Measurements from ENCODE around the gene OR10Z1. TPM values are rescaled to one million over a fixed set of nuclear protein-coding genes. Genes with fewer than 3 reads are reported as not detected.

Gene OR10Z1
- total RNA-seq, 1 experiment from 2014 or later: not detected

DNA sequence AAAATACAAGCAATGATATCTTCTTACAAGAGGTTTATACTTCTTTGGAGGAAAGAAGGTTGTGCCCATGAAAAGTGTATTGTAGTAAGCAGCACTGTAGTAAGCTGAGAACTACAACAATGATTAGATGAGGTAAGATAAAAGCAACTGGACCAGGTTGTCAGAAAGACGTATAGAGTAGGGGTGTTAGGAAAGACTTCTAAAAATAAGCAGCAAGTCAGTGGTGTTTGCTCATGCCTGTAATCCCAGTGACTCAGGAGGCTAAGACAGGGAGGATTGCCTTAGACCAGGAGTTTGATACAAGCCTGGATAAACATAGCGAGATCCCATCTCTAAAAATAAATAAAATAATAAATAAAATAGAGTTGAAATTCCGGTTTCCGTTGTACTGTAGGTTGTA is 21.1 kb upstream of the OR10Z1 start:
- H3K27ac Mint-ChIP-seq (ENCODE audit: low read depth, unreplicated experiment): no peak overlapping the region
- TF ChIP-seq, protein P1, sequence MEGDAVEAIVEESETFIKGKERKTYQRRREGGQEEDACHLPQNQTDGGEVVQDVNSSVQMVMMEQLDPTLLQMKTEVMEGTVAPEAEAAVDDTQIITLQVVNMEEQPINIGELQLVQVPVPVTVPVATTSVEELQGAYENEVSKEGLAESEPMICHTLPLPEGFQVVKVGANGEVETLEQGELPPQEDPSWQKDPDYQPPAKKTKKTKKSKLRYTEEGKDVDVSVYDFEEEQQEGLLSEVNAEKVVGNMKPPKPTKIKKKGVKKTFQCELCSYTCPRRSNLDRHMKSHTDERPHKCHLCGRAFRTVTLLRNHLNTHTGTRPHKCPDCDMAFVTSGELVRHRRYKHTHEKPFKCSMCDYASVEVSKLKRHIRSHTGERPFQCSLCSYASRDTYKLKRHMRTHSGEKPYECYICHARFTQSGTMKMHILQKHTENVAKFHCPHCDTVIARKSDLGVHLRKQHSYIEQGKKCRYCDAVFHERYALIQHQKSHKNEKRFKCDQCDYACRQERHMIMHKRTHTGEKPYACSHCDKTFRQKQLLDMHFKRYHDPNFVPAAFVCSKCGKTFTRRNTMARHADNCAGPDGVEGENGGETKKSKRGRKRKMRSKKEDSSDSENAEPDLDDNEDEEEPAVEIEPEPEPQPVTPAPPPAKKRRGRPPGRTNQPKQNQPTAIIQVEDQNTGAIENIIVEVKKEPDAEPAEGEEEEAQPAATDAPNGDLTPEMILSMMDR (IDR thresholded peaks at IDR 0.05; ENCODE audit: unreplicated experiment): no peak
- intact Hi-C loops (cut with micrococcal nuclease): no loop called here
- peaks cover 47% of the 10 kb centered on the region for H3K27me3 Mint-ChIP-seq (ENCODE audit: insufficient read depth, unreplicated experiment)
- BruUV-seq (replicated peaks): no TSS peak
- peaks cover 2% of the 10 kb centered on the region for H3K9me3 Mint-ChIP-seq (ENCODE audit: unreplicated experiment)
- ChIA-PET CTCF (no interaction called here), POLR2A (no interaction called here)
- peak; percentile 8 for DNase-seq (ENCODE audit: unreplicated experiment)
- H3K4me3 Mint-ChIP-seq (ENCODE audit: unreplicated experiment): no peak overlapping the region
- no peaks in the 10 kb centered on the region for H3K36me3 Mint-ChIP-seq (ENCODE audit: insufficient read depth, unreplicated experiment)
- H3K4me1 Mint-ChIP-seq (ENCODE audit: insufficient read depth, unreplicated experiment): no peaks in the 10 kb centered on the region

DNA sequence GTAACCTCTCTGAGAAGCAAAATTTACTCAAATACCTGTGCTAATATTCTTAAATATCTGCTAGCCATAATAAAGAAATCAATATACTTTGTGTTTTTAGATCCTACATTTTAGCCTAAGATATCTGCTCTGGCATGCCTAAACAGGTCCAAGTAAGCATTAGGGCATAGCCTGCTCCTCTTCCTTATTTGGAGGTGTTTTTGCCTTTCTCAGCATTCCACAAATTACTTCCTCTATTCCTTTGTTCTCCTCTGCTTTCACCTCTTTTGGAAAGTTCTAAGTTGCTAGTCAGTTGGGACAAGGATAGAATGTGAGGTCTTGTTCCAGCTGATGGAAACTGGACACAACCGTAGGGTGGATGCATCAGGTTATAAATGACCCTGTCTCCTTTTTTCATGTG is 18.1 kb upstream of the OR10Z1 start:
- Mint-ChIP-seq H3K27ac (ENCODE audit: low read depth, unreplicated experiment) (no peak overlapping the region), H3K4me1 (ENCODE audit: insufficient read depth, unreplicated experiment) (no peaks in the 10 kb centered on the region), H3K27me3 (ENCODE audit: insufficient read depth, unreplicated experiment) (peaks cover 61% of the 10 kb centered on the region), H3K36me3 (ENCODE audit: insufficient read depth, unreplicated experiment) (no peaks in the 10 kb centered on the region), H3K4me3 (ENCODE audit: unreplicated experiment) (no peak overlapping the region), H3K9me3 (ENCODE audit: unreplicated experiment) (peaks cover 6% of the 10 kb centered on the region)
- intact Hi-C loops (cut with micrococcal nuclease): no loop called here
- POLR2A ChIA-PET: no interaction called here
- CTCF ChIA-PET: no interaction called here
- TF ChIP-seq, protein P1 (IDR thresholded peaks at IDR 0.05; ENCODE audit: unreplicated experiment): no peak
- no peak for DNase-seq (ENCODE audit: unreplicated experiment)
- no TSS peak for BruUV-seq (replicated peaks)

DNA sequence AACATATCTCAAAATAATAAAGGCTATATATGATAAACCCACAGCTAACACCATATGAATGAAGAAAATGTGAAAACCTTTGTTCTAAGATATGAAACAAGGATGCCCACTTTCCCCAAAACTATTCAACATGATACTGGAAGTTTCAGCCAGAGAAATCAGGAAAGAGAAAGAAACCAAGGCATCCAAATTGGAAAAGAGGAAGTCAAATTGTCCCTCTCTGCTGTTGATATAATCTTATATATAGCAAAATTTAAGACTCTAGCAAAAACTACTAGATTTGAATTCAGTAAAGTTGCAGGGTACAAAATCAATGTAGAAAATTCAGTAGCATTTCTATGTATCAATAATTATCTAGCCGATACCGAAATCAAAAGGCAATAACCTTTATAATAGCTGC is 4.3 kb upstream of the OR10Z1 start:
- H3K27me3 Mint-ChIP-seq (ENCODE audit: insufficient read depth, unreplicated experiment): peaks cover 45% of the 10 kb centered on the region
- ChIA-PET CTCF (no interaction called here), POLR2A (no interaction called here)
- intact Hi-C loops (cut with micrococcal nuclease): no loop called here
- no peak overlapping the region for H3K4me3 Mint-ChIP-seq (ENCODE audit: unreplicated experiment)
- no peak for DNase-seq (ENCODE audit: unreplicated experiment)
- BruUV-seq (replicated peaks): no TSS peak
- no peak overlapping the region for H3K27ac Mint-ChIP-seq (ENCODE audit: low read depth, unreplicated experiment)
- TF ChIP-seq, protein P1 (IDR thresholded peaks at IDR 0.05; ENCODE audit: unreplicated experiment): no peak
- H3K36me3 Mint-ChIP-seq (ENCODE audit: insufficient read depth, unreplicated experiment): no peaks in the 10 kb centered on the region
- H3K9me3 Mint-ChIP-seq (ENCODE audit: unreplicated experiment): peaks cover 8% of the 10 kb centered on the region
- H3K4me1 Mint-ChIP-seq (ENCODE audit: insufficient read depth, unreplicated experiment): no peaks in the 10 kb centered on the region

DNA sequence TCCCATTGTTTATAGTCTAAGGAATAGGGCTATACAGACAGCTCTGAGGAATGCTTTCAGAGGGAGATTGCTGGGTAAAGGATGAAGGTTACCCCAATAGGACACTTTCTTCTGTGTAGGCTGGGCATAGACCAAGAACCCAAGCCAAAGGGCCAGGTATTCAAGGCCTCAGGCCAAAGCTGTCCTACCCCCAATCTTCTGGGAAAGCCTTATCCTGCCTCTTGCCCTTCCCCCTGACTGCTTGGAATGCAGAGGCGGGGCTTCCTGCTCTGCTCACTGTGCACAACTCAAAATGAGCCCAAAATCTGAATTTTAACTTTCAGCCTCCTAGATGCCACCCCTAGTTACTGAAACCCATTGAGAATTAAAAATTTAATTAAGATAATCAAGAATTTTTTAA is 2.2 kb downstream of the OR10Z1 start:
- ChIA-PET POLR2A (no interaction called here), CTCF (interaction anchor here (0.6 kb wide), 1 partner anchor 61 kb away, joined by 4 read pairs; no protein-coding TSS in a partner anchor)
- H3K4me1 Mint-ChIP-seq (ENCODE audit: insufficient read depth, unreplicated experiment): peaks cover 5% of the 10 kb centered on the region
- DNase-seq (ENCODE audit: unreplicated experiment): no peak
- intact Hi-C loops (cut with micrococcal nuclease): no loop called here
- H3K27ac Mint-ChIP-seq (ENCODE audit: low read depth, unreplicated experiment): no peak overlapping the region
- TF ChIP-seq, protein P1 (IDR thresholded peaks at IDR 0.05; ENCODE audit: unreplicated experiment): no peak
- H3K9me3 Mint-ChIP-seq (ENCODE audit: unreplicated experiment): no peaks in the 10 kb centered on the region
- H3K4me3 Mint-ChIP-seq (ENCODE audit: unreplicated experiment): no peak overlapping the region
- no TSS peak for BruUV-seq (replicated peaks)
- no peaks in the 10 kb centered on the region for H3K36me3 Mint-ChIP-seq (ENCODE audit: insufficient read depth, unreplicated experiment)
- peaks cover 44% of the 10 kb centered on the region for H3K27me3 Mint-ChIP-seq (ENCODE audit: insufficient read depth, unreplicated experiment)

Data from MCF 10A (cell line).